GM12801 (cell line): ENCODE measurements around the gene HEPACAM.

Source experiments
- TF ChIP-seq, protein P1 (sequence below): IDR thresholded peaks from one replicate; pipeline ENCODE4 v1.5.1; 2011; ENCODE audit warnings: control low read depth; ENCODE audit not compliant: insufficient read length; ENCODE audit errors: extremely low read depth

The HEPACAM gene

GRCh38 chr11:124951341-124951740 lies 15.5 kb upstream of the HEPACAM start:
- TF ChIP-seq, protein P1, sequence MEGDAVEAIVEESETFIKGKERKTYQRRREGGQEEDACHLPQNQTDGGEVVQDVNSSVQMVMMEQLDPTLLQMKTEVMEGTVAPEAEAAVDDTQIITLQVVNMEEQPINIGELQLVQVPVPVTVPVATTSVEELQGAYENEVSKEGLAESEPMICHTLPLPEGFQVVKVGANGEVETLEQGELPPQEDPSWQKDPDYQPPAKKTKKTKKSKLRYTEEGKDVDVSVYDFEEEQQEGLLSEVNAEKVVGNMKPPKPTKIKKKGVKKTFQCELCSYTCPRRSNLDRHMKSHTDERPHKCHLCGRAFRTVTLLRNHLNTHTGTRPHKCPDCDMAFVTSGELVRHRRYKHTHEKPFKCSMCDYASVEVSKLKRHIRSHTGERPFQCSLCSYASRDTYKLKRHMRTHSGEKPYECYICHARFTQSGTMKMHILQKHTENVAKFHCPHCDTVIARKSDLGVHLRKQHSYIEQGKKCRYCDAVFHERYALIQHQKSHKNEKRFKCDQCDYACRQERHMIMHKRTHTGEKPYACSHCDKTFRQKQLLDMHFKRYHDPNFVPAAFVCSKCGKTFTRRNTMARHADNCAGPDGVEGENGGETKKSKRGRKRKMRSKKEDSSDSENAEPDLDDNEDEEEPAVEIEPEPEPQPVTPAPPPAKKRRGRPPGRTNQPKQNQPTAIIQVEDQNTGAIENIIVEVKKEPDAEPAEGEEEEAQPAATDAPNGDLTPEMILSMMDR: no peak

DNA sequence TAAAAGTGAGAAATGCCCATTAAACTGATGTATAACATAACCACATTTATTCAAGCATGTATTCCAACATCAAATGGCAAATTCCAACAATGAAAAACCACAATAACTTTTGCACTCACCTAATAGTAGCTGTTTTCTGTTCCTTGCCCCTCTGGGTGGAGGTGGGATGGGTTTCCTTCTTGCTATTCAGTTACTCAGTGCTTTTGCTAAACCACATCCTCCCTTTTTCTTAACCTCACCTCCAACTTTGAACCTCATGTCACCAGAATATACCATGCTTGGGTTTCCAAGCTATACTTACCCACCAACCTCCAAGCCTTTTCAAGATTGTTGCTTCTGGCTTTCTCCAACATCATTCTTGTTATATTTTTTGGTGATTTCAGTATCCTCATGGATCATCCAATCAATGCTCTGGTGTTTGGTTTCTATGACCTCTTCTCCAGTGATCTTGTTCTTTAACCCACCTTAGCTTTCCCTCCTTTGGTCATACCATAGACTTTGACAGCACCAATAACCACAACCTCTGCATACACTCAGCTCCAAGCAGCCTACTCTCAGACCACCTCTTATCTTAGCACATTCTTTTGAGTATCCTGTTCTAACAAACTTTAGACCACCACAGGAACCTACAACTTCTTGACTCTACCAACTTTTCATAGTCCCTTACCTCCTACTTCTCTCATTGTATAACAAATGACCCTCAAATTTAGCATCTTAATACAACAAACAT lies 14.9 kb upstream of the HEPACAM start:
- TF ChIP-seq, protein P1: no peak

DNA sequence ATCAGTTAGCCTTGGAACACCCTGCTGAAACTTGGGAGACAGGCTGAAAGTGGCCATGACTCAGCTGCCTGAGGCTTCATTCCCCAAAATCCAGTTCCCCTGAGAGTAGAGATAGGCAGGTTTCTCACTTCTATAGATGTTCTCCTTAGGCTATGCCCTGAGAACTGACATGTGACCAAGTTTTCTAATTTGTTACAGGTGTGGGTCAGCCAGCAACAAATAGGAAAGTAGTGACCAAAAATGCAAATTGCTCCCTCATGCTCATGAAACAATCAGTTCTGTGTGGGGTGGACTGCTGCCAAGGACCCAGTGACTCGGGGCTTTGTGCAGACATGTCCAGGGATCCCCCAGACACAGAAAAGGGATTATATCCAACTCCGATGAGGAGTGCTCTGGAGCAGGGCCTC lies 10.9 kb upstream of the HEPACAM start:
- TF ChIP-seq, protein P1: no peak

DNA sequence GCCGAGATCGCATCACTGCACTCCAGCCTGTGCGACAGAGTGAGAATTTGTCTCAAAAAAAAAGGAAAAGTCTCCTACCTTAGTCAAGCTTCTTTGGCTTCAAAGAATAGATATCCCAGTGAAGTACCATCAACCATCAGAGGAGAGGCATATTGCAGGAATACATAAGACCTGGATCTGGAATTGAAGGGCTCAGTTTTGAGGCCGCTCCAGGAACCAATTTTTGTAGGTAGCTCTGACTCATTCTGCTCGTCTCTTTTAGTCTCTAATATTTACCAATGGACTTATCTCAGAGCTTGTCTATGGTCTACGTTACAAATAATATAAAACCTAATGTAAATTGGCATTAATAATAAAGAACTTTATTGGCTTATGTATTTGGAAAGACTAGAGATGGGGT lies 10.0 kb upstream of the HEPACAM start:
- TF ChIP-seq, protein P1: no peak

- TF ChIP-seq, protein P1: no peak
Measured at GRCh38 chr11:124944565-124944964, 8.7 kb upstream of the HEPACAM start.

DNA sequence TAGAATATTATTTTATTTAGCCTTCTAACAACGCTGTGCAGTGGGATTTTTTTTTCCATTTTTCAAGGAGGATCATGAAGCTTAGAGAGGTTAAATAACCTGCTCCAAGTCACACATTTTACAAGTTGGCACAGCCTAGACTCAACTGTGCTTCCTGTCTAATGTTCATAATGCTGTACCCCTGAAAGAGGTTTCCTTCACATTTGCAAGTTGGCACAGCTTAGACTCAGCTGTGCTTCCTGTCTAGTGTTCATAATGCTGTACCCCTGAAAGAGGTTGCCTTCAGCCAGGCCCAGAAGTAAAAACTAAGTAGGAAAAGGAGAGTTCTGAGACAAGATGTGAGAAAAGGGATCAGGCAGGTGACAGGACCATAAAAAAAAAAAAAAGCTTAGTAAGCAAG lies 7.9 kb upstream of the HEPACAM start:
- TF ChIP-seq, protein P1: no peak

- TF ChIP-seq, protein P1: no peak
Measured at GRCh38 chr11:124943254-124943616, 7.4 kb upstream of the HEPACAM start.
